HG03103 (cell line): ENCODE data around the gene ATP8B2.

Experiments
- ATAC-seq: cut with Tn5 transposase; IDR thresholded peaks from one replicate; pipeline ENCODE4 v1.9.1; 2021; ENCODE audit warnings: low read depth; ENCODE audit not compliant: unreplicated experiment

ATP8B2 gene

GRCh38 chr1:154386643-154387352 is 61.5 kb downstream of the ATP8B2 start:
- ATAC-seq, result no peak

- ATAC-seq, result no peak
Observed at GRCh38 chr1:154391086-154391770, 65.9 kb downstream of the ATP8B2 start.

GRCh38 chr1:154398141-154398540 is 72.8 kb downstream of the ATP8B2 start:
- no peak for ATAC-seq

GRCh38 chr1:154398678-154399077 is 73.4 kb downstream of the ATP8B2 start:
- ATAC-seq, result no peak

GRCh38 chr1:154400381-154400801 is 75.1 kb downstream of the ATP8B2 start:
- ATAC-seq, result no peak
